Osteocyte (in vitro differentiated cells): ENCODE measurements around the gene ACSS1. TPM values are rescaled to one million over a fixed set of nuclear protein-coding genes. Genes with fewer than 3 reads are reported as not detected.

Experiments used
- DNase-seq: peaks from one replicate; pipeline ENCODE4 v3.0.0; 2021; ENCODE audit warnings: mixed read lengths; ENCODE audit not compliant: unreplicated experiment; ENCODE audit errors: extremely low spot score
- H3K27ac Mint-ChIP-seq: one replicate; pipeline ENCODE4 v1.8.0; 2021; ENCODE audit warnings: mild to moderate bottlenecking, mixed read lengths; ENCODE audit not compliant: unreplicated experiment
- H3K27me3 Mint-ChIP-seq: one replicate; pipeline ENCODE4 v1.8.0; 2021; ENCODE audit warnings: mixed read lengths; ENCODE audit not compliant: unreplicated experiment
- H3K36me3 Mint-ChIP-seq: one replicate; pipeline ENCODE4 v1.8.0; 2021; ENCODE audit warnings: mixed read lengths; ENCODE audit not compliant: unreplicated experiment
- H3K4me1 Mint-ChIP-seq: one replicate; pipeline ENCODE4 v1.8.0; 2021; ENCODE audit warnings: mixed read lengths; ENCODE audit not compliant: unreplicated experiment
- H3K4me3 Mint-ChIP-seq: one replicate; pipeline ENCODE4 v1.8.0; 2021; ENCODE audit warnings: mild to moderate bottlenecking, moderate library complexity, mixed read lengths; ENCODE audit not compliant: unreplicated experiment
- H3K9me3 Mint-ChIP-seq: one replicate; pipeline ENCODE4 v1.8.0; 2021; ENCODE audit warnings: mixed read lengths; ENCODE audit not compliant: unreplicated experiment
- total RNA-seq: library from RNA; stranded (reverse); gene quantifications from 2 replicates; pipeline ENCODE4 v1.2.1, GENCODE V29; 2021
- TF ChIP-seq, protein P1 (sequence below): fragments of 200-600 bp; sonication (generic); IDR thresholded peaks from 2 replicates; pipeline ENCODE4 v1.5.0; 2021; ENCODE audit warnings: antibody characterized with exemption, mild to moderate bottlenecking, moderate library complexity

Gene ACSS1
- total RNA-seq, 1 donor from 2014 or later: 8.2 TPM

DNA sequence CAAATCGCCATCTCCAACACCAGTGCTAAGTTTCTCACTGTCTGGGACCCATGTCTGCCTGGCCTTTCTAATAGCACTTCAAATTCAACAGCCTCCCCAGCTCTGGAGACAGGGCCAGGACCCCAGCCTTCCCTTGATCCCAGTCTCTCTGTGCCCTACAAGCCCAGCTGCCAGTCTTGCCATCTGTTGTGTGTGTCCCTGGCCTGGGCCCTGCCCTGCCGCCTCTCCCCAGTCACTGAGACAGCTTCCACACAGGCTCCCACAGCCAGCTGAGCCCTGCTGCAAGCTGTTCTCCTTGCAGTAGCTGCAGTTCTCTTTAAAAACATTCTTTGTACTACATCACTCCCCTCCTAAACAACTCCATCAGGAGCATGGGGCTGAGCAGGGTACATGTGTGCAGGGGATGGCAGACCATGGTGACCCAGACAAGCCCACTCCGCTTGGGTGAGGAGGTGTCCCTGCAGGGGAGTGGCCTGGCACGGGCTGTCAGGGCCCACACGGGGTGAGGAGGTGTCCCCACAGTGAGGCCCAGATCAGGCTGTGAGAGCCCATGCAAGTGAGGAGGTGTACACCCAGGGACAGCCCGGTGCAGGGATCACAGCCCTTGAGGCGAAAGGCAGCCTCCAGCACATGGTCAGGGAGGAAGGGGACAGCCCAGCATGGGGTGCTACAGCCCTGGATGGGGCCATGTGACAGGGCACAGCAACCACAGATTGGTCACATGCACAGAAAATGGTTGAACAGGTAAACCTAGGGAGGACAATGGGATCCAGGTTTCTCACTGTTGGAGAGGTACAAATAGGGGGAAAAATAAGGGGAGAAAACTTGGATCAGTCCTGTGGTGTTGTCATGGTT, 92.6 kb downstream of the ACSS1 start:
- peak; percentile 82 for DNase-seq
- Mint-ChIP-seq H3K9me3 (no peaks in the 10 kb centered on the region), H3K27ac (no peak overlapping the region), H3K36me3 (peaks cover 52% of the 10 kb centered on the region), H3K27me3 (no peaks in the 10 kb centered on the region), H3K4me3 (no peak overlapping the region), H3K4me1 (no peaks in the 10 kb centered on the region)
- TF ChIP-seq, protein P1, sequence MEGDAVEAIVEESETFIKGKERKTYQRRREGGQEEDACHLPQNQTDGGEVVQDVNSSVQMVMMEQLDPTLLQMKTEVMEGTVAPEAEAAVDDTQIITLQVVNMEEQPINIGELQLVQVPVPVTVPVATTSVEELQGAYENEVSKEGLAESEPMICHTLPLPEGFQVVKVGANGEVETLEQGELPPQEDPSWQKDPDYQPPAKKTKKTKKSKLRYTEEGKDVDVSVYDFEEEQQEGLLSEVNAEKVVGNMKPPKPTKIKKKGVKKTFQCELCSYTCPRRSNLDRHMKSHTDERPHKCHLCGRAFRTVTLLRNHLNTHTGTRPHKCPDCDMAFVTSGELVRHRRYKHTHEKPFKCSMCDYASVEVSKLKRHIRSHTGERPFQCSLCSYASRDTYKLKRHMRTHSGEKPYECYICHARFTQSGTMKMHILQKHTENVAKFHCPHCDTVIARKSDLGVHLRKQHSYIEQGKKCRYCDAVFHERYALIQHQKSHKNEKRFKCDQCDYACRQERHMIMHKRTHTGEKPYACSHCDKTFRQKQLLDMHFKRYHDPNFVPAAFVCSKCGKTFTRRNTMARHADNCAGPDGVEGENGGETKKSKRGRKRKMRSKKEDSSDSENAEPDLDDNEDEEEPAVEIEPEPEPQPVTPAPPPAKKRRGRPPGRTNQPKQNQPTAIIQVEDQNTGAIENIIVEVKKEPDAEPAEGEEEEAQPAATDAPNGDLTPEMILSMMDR: no peak

DNA sequence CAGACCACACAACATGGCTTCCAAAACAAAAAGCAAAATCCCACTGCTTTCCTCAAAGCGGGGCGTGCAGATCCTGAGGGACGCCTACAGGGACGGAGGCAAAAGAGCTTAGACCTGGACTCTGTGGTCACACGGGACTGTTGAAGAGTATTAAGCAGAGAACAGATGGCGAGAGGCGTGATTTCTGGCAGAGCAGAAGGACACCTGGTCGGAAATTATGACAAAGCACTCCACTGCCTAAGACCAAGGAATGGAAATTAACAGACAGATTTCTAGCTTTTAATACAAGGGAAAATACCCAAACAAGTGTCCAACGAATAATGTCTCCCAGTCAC, 93.5 kb downstream of the ACSS1 start:
- Mint-ChIP-seq H3K27ac (no peak overlapping the region), H3K9me3 (no peaks in the 10 kb centered on the region), H3K4me1 (no peaks in the 10 kb centered on the region), H3K36me3 (peaks cover 47% of the 10 kb centered on the region), H3K27me3 (no peaks in the 10 kb centered on the region), H3K4me3 (no peak overlapping the region)
- TF ChIP-seq, protein P1: no peak
- no peak for DNase-seq

DNA sequence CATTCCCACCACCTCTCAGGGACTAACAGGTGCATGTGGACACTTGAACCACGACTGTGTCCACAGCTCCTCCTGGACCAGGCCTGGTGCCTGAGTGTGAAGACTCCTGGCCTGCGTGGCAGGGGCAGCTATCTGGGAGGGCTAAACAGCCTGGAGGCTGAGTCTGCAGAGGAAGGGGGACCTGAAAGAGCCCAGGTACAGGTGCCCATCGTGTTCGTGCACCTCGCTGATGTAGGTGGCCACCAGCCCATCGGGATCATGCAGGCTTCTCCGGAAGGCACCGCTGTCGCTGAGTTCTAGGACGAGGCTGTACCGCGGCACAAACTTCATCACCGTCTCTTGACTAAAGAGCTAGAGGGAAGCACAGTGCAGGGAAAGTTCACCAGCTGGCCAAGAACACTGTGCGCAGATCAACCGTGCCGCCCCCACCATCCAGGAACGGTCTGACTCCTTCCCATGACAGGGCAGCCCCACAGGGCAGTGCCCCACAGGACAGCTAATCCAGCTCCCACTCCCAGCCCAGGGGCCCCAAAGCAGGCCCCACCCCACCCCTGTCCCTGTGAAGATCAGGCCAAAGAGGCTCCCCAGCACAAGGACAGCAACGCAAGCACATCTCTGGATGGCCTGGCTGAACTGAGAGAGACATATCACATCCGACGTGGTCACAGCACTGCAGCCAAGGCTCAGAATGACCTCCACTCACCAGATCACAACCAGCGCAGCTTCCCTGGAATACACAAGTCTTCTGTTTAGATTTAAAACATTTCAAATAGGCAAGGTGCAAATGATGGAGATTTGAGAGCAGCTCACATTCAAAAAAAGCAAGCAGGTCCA, 94.0 kb downstream of the ACSS1 start:
- no peaks in the 10 kb centered on the region for H3K27me3 Mint-ChIP-seq
- peak; percentile 77 for DNase-seq
- no peaks in the 10 kb centered on the region for H3K4me1 Mint-ChIP-seq
- peaks cover 41% of the 10 kb centered on the region for H3K36me3 Mint-ChIP-seq
- H3K4me3 Mint-ChIP-seq: no peak overlapping the region
- TF ChIP-seq, protein P1: no peak
- no peaks in the 10 kb centered on the region for H3K9me3 Mint-ChIP-seq
- no peak overlapping the region for H3K27ac Mint-ChIP-seq

DNA sequence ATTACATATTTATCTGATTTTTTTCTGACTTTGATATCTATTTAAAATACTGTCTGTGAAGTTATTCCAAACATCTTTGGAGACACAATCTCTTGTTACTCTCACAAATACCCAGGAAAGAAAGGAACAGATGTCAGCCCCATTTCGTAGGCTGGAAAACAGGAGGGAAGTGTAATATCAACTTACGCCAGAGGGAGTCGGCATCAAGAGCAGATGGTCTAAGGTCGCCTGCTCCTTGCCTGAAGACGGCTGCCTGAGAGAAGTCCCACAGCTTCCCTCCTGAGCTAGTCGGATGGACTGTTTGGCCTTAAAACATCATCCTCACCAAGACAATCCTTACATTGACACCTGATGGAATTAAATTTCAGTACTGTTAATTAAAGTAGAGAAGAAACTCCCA, 95.4 kb downstream of the ACSS1 start:
- H3K27me3 Mint-ChIP-seq: no peaks in the 10 kb centered on the region
- H3K4me3 Mint-ChIP-seq: no peak overlapping the region
- DNase-seq: no peak
- TF ChIP-seq, protein P1: no peak
- H3K4me1 Mint-ChIP-seq: no peaks in the 10 kb centered on the region
- H3K36me3 Mint-ChIP-seq: peaks cover 27% of the 10 kb centered on the region
- H3K9me3 Mint-ChIP-seq: no peaks in the 10 kb centered on the region
- H3K27ac Mint-ChIP-seq: no peak overlapping the region

DNA sequence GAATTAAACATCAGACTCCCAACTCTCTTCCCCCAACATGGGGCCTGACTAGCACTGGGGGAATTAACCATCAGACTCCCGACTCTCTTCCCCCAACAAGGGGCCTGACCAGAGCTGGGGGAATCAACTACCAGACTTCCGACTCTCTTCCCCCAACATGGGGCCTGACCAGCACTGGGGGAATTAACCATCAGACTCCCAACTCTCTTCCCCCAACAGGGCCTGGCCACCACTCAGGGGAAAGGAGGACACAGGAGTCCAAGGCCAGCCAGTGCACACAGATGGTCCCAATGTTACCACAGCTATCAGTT, 95.8 kb downstream of the ACSS1 start:
- Mint-ChIP-seq H3K4me1 (no peaks in the 10 kb centered on the region), H3K9me3 (no peaks in the 10 kb centered on the region), H3K36me3 (peaks cover 24% of the 10 kb centered on the region), H3K27ac (no peak overlapping the region), H3K4me3 (no peak overlapping the region), H3K27me3 (no peaks in the 10 kb centered on the region)
- TF ChIP-seq, protein P1: no peak
- DNase-seq: no peak
